B cell (primary cell): ENCODE measurements around the gene MPP2. TPM values are rescaled to one million over a fixed set of nuclear protein-coding genes. Genes with fewer than 3 reads are reported as not detected.

Source experiments
- ATAC-seq: fragments of 200-7000 bp; cut with Tn5 transposase; one replicate; pipeline ENCODE4 v1.10.0; 2021; ENCODE audit warnings: low read depth, mild to moderate bottlenecking, moderate number of reproducible peaks, moderate library complexity
- CTCF ChIA-PET: fragments of 350-600 bp; sonication (Branson Sonifier 250); formaldehyde crosslinking; loops from one replicate; lab custom pipeline; 2021; ENCODE audit warnings: antibody characterized with exemption, inconsistent platforms; lab: Charles Lee
- POLR2A ChIA-PET: fragments of 350-600 bp; sonication (Branson Sonifier 250); formaldehyde crosslinking; loops from one replicate; lab custom pipeline; 2021; ENCODE audit warnings: antibody characterized with exemption; lab: Charles Lee
- DNase-seq: peaks from one replicate; pipeline ENCODE4 v3.0.0; 2013
- H2AFZ ChIP-seq: 2 replicates; pipeline ENCODE4 v1.6.1; 2012; ENCODE audit warnings: mild to moderate bottlenecking, low read depth, low read length; ENCODE audit not compliant: insufficient read depth, poor library complexity, severe bottlenecking
- H3K27ac ChIP-seq, 2 donors: 1 replicate in 1 of 2; 2 replicates in 1 of 2; pipeline ENCODE4 v1.5.1; 2012 to 2013; ENCODE audit warnings: low read length in 2 of 2, mild to moderate bottlenecking in 2 of 2, moderate library complexity in 1 of 2
- H3K27me3 ChIP-seq, 4 experiments: fragments of 200-600 bp in 1 of 4; sonication (generic) in 1 of 4; replicated peaks in 1 of 4; 1 replicate in 2 of 4; 2 replicates in 2 of 4; pipeline versions ENCODE4 v1.6.1 to v1.7.0; 2013 to 2016; ENCODE audit warnings: low read length in 3 of 4, mild to moderate bottlenecking in 2 of 4, mixed read lengths in 1 of 4, moderate library complexity in 1 of 4; ENCODE audit not compliant: insufficient read depth in 4 of 4, control insufficient read depth in 3 of 4; ENCODE audit errors: control extremely low read depth in 1 of 4
- H3K36me3 ChIP-seq, 2 experiments: replicated peaks in 1 of 2; 1 replicate in 1 of 2; 2 replicates in 1 of 2; pipeline versions ENCODE4 v1.6.1 to v1.7.1; 2013; ENCODE audit warnings: low read length in 1 of 2; ENCODE audit not compliant: insufficient read depth in 2 of 2, control insufficient read depth in 1 of 2; ENCODE audit errors: control extremely low read depth in 1 of 2, extremely low read depth in 1 of 2
- H3K4me1 ChIP-seq, 2 donors: fragments of 200-600 bp in 1 of 2; sonication (generic) in 1 of 2; 1 replicate in 1 of 2; 2 replicates in 1 of 2; pipeline versions ENCODE4 v1.5.1 to v1.6.1; 2013 to 2017; ENCODE audit warnings: low read length in 2 of 2; ENCODE audit not compliant: control insufficient read depth in 2 of 2, insufficient read depth in 2 of 2
- H3K4me2 ChIP-seq: replicated peaks from 2 replicates; pipeline ENCODE3; 2012; ENCODE audit warnings: mild to moderate bottlenecking, low read depth, low read length; ENCODE audit not compliant: poor library complexity, severe bottlenecking
- H3K4me3 ChIP-seq, 5 experiments: fragments of 200-600 bp in 1 of 5; sonication (generic) in 1 of 5; 1 replicate in 3 of 5; 2 replicates in 2 of 5; pipeline versions ENCODE4 v1.5.1 to v1.7.0; 2011 to 2016; ENCODE audit warnings: low read length in 4 of 5, mild to moderate bottlenecking in 4 of 5, low read depth in 2 of 5, control low read depth in 1 of 5, moderate library complexity in 1 of 5; ENCODE audit not compliant: insufficient read depth in 1 of 5; ENCODE audit errors: control extremely low read depth in 1 of 5, extremely low read depth in 1 of 5
- H3K79me2 ChIP-seq: fragments of 200-600 bp; sonication (generic); one replicate; pipeline ENCODE4 v1.6.0; 2016; ENCODE audit warnings: low read length; ENCODE audit not compliant: control insufficient read depth, insufficient read depth
- H3K9ac ChIP-seq: fragments of 200-600 bp; sonication (generic); 2 replicates; pipeline ENCODE4 v1.6.1; 2017; ENCODE audit warnings: mild to moderate bottlenecking, low read length, moderate library complexity
- H3K9me3 ChIP-seq, 3 donors: one replicate each; pipeline versions ENCODE4 v1.6.1 to v1.7.1; 2013; ENCODE audit warnings: low read length in 2 of 3; ENCODE audit not compliant: control insufficient read depth in 2 of 3, insufficient read depth in 1 of 3; ENCODE audit errors: control extremely low read depth in 1 of 3
- H4K20me1 ChIP-seq: 2 replicates; pipeline ENCODE4 v1.6.0; 2012; ENCODE audit warnings: mild to moderate bottlenecking, low read length; ENCODE audit not compliant: insufficient read depth, control insufficient read depth, poor library complexity, severe bottlenecking
- H3K27ac Mint-ChIP-seq: one replicate; pipeline ENCODE4 v1.8.0; 2021; ENCODE audit warnings: mixed read lengths
- H3K27me3 Mint-ChIP-seq: one replicate; pipeline ENCODE4 v1.8.0; 2021; ENCODE audit warnings: mixed read lengths
- H3K4me1 Mint-ChIP-seq: one replicate; pipeline ENCODE4 v1.8.0; 2021; ENCODE audit warnings: mixed read lengths
- H3K4me3 Mint-ChIP-seq: one replicate; pipeline ENCODE4 v1.8.0; 2021; ENCODE audit warnings: mixed read lengths
- H3K9me3 Mint-ChIP-seq: one replicate; pipeline ENCODE4 v1.8.0; 2022; ENCODE audit warnings: mixed read lengths; ENCODE audit not compliant: insufficient read depth
- CTCF ChIP-seq: fragments of 200-600 bp; IDR thresholded peaks from one replicate; pipeline ENCODE4 v1.8.0; 2022; ENCODE audit warnings: antibody characterized with exemption, mild to moderate bottlenecking
- EZH2 ChIP-seq: IDR thresholded peaks from 2 replicates; pipeline ENCODE4 v1.6.1; 2012; ENCODE audit warnings: borderline replicate concordance, low read depth, mild to moderate bottlenecking, moderate library complexity, low read length; ENCODE audit not compliant: insufficient read depth, poor library complexity, severe bottlenecking
- WGBS: methylation state at CpG from one replicate; pipeline ENCODE4 v1.1.5; 2013; ENCODE audit warnings: missing lambda C conversion rate; ENCODE audit not compliant: insufficient coverage; 5-methylcytosine and 5-hydroxymethylcytosine counted together
- intact Hi-C: fragments of 100-400 bp; cut with micrococcal nuclease; formaldehyde crosslinking; loops from one replicate; pipeline ENCODE4 v1.10.0; 2022
- polyA plus RNA-seq: library from polyadenylated mRNA; depleted of rRNA; stranded (reverse); fragments of >200 nt; gene quantifications from 2 replicates; pipeline ENCODE4 v1.2.3, GENCODE V29; 2012
- total RNA-seq, 2 donors: library from RNA; stranded (reverse); fragments of 120-200 nt in 1 of 2; gene quantifications; 1 replicate in 1 of 2; 2 replicates in 1 of 2; pipeline versions ENCODE4 v1.2.3 to v1.2.4, GENCODE V29; 2013 to 2022

MPP2 gene
- total and polyA plus RNA-seq, 2 donors (not counting 1 experiment from before 2014, with no cell fraction given), result 0.15 TPM; not detected in 1

GRCh38 chr17:43931062-43931571 lies 23.8 kb upstream of the MPP2 start:
- CTCF ChIA-PET, result no interaction called here
- ATAC-seq, result no peak

More at GRCh38 chr17:43931062-43931571, 23.8 kb upstream of the MPP2 start:
- peaks cover 25% of the 10 kb centered on the region for H3K27me3 Mint-ChIP-seq
- Histone ChIP-seq H3K9me3 (peaks cover 0 to 4% (median 0%) of the 10 kb centered on the region in 3 donors), H3K36me3 (no peaks in the 10 kb centered on the region), H3K4me1 (peaks cover 13 to 15% of the 10 kb centered on the region in 2 donors), H3K27ac (no peak overlapping the region), H3K79me2 (no peaks in the 10 kb centered on the region), H3K27me3 (peaks cover 0 to 28% (median 9%) of the 10 kb centered on the region in 4 experiments), H3K4me3 (no peak overlapping the region), H3K9ac (no peak overlapping the region), H3K4me2 (no peak overlapping the region), H4K20me1 (no peaks in the 10 kb centered on the region), H2AFZ (no peak overlapping the region)
- no peaks in the 10 kb centered on the region for H3K9me3 Mint-ChIP-seq
- peaks cover 15% of the 10 kb centered on the region for H3K4me1 Mint-ChIP-seq
- no peak for DNase-seq
- H3K27ac Mint-ChIP-seq, result no peak overlapping the region
- WGBS, result 90% methylated on average over 5 of the region's 5 CpGs
- intact Hi-C loops, result no loop called here
- POLR2A ChIA-PET, result no interaction called here
- H3K4me3 Mint-ChIP-seq, result no peak overlapping the region
- TF ChIP-seq EZH2 (no peak), CTCF (no peak)
